ENCODE measurements around the gene PSD2.

PSD2 gene

DNA sequence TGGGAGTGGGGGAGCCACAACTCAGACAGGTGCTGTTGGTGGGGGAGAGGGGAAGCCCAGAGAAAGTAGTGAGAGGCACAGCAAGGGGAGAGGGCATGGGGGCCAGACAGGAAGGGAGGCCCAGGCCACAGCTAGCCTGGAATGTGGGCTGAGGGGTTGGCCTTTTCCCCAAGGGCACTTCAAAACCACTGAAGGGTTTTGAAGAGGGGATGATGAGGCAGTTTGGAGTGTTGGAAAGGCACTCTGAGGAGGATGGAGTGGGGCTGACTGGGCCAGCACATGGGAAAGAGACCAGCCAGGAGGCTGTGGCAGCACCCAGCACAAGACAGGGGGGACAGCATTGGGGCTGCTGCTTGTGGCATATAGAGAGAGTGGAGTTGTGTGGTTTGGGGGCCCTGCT is 3.8 kb downstream of the PSD2 start:
- Histone ChIP-seq H3K4me2 (ENCODE audit: low read length, poor library complexity, severe bottlenecking) (no peak overlapping the region), H4K91ac (ENCODE audit: low read length) (no peak overlapping the region), H2BK15ac (ENCODE audit: low read depth, poor library complexity, severe bottlenecking) (no peak overlapping the region), H3K18ac (ENCODE audit: low read depth in 1 of 2, low read length in 2 of 2) (no peak overlapping the region), H2BK120ac (ENCODE audit: low read depth, low read length) (no peak overlapping the region), H4K8ac (ENCODE audit: low read length) (no peak overlapping the region), H3K23ac (ENCODE audit: low read length in 2 of 2) (no peak overlapping the region), H3K36me3 (ENCODE audit: control insufficient read depth in 1 of 2, insufficient read depth in 2 of 2, low read depth in 1 of 2, low read length in 2 of 2) (no peaks in the 10 kb centered on the region), H2BK12ac (ENCODE audit: low read length in 2 of 2) (no peak overlapping the region), H2AK5ac (ENCODE audit: low read length, severe bottlenecking) (no peak overlapping the region), H3K4ac (ENCODE audit: low read depth in 1 of 2, low read length in 2 of 2) (no peak overlapping the region), H3K4me3 (ENCODE audit: insufficient read depth in 1 of 2, low read depth in 1 of 2, low read length in 2 of 2) (no peak overlapping the region), H3K27ac (ENCODE audit: low read length, poor library complexity, severe bottlenecking) (no peak overlapping the region), H3K14ac (ENCODE audit: low read length in 2 of 2) (peak overlapping the region in 1 of 2 experiments; percentile 63), H3K79me1 (replicated peaks; ENCODE audit: low read length, poor library complexity, severe bottlenecking) (no peaks in the 10 kb centered on the region), H3K4me1 (ENCODE audit: control insufficient read depth, insufficient read depth, low read depth, low read length) (peaks cover 14% of the 10 kb centered on the region), H2BK5ac (ENCODE audit: low read depth, low read length, poor library complexity, severe bottlenecking) (no peak overlapping the region), H3K9me3 (ENCODE audit: control insufficient read depth, low read length) (peaks cover under 1% of the 10 kb centered on the region), H2AFZ (ENCODE audit: low read depth, low read length) (no peak overlapping the region), H3K27me3 (ENCODE audit: control insufficient read depth in 1 of 2, insufficient read depth in 1 of 2, low read length in 2 of 2) (peaks cover 88 to 94% of the 10 kb centered on the region in 2 experiments), H3K9ac (ENCODE audit: low read length) (no peak overlapping the region)
- no peak for DNase-seq

DNA sequence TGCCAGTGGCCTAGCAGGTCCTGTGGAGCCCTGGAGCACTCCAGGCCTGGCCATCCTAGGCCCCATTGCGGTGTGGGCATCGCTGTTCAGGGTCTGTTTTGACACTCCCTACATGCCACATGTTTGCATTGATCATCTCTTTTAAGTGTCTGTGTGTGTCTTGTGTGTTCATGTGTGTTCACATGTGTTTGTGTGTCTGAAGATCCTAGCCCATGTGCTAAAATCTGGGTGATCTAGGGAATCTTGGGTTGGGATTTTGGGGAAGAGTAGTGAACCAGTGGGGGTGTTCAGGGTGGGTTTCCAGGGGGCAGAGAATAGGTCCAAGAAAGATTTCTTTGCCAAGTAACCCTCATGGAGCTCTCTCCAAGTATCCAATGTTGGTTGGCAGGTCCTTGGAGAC is 8.4 kb downstream of the PSD2 start:
- Histone ChIP-seq H2BK15ac (ENCODE audit: low read depth, poor library complexity, severe bottlenecking) (no peak overlapping the region), H2AK5ac (ENCODE audit: low read length, severe bottlenecking) (no peak overlapping the region), H4K91ac (ENCODE audit: low read length) (no peak overlapping the region), H3K14ac (ENCODE audit: low read length in 2 of 2) (no peak overlapping the region), H3K79me1 (replicated peaks; ENCODE audit: low read length, poor library complexity, severe bottlenecking) (no peaks in the 10 kb centered on the region), H3K9me3 (ENCODE audit: control insufficient read depth, low read length) (no peaks in the 10 kb centered on the region), H2BK12ac (ENCODE audit: low read length in 2 of 2) (no peak overlapping the region), H3K23ac (ENCODE audit: low read length in 2 of 2) (no peak overlapping the region), H3K4me3 (ENCODE audit: insufficient read depth in 1 of 2, low read depth in 1 of 2, low read length in 2 of 2) (no peak overlapping the region), H3K27ac (ENCODE audit: low read length, poor library complexity, severe bottlenecking) (no peak overlapping the region), H3K36me3 (ENCODE audit: control insufficient read depth in 1 of 2, insufficient read depth in 2 of 2, low read depth in 1 of 2, low read length in 2 of 2) (no peaks in the 10 kb centered on the region), H2BK5ac (ENCODE audit: low read depth, low read length, poor library complexity, severe bottlenecking) (no peak overlapping the region), H2BK120ac (ENCODE audit: low read depth, low read length) (no peak overlapping the region), H3K27me3 (ENCODE audit: control insufficient read depth in 1 of 2, insufficient read depth in 1 of 2, low read length in 2 of 2) (peaks cover 82 to 98% of the 10 kb centered on the region in 2 experiments), H3K4ac (ENCODE audit: low read depth in 1 of 2, low read length in 2 of 2) (no peak overlapping the region), H4K8ac (ENCODE audit: low read length) (no peak overlapping the region), H3K4me2 (ENCODE audit: low read length, poor library complexity, severe bottlenecking) (no peak overlapping the region), H2AFZ (ENCODE audit: low read depth, low read length) (no peak overlapping the region), H3K4me1 (ENCODE audit: control insufficient read depth, insufficient read depth, low read depth, low read length) (no peaks in the 10 kb centered on the region), H3K9ac (ENCODE audit: low read length) (no peak overlapping the region), H3K18ac (ENCODE audit: low read depth in 1 of 2, low read length in 2 of 2) (no peak overlapping the region)
- 60% methylated on average over 2 of the region's 2 CpGs for whole genome bisulfite sequencing
- no peak for DNase-seq

DNA sequence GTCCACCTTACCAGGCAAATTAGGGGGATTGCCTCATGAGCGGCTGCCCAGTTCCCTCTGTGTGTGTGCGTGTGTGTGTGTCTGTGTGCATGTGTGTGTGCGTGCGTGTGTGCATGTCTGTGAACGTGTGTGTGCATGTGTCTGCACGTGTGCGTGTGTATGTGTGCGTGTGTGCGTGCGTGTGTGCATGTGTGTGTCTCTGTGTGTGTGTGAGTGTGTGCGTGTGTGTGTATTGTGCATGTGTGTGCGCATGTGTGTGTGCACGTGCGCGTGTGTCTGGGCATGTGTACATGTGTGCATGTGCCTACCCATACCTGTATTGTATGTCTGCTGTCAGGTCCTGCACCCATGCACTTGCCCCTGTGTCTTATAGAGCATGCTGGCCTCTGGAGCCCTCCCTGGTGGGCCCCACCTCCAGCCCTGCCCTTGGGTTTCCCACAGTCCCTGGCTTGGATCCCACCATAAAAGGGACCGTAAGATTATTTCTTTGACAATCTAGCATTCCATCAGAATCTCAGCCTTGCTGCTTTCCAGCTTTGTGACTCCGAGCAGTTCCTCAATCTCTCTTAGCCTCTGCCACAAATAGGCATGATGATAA is 9.3 kb downstream of the PSD2 start:
- Histone ChIP-seq H2BK5ac (ENCODE audit: low read depth, low read length, poor library complexity, severe bottlenecking) (no peak overlapping the region), H3K18ac (ENCODE audit: low read depth in 1 of 2, low read length in 2 of 2) (no peak overlapping the region), H2AFZ (ENCODE audit: low read depth, low read length) (no peak overlapping the region), H3K14ac (ENCODE audit: low read length in 2 of 2) (peak overlapping the region in 1 of 2 experiments; percentile 37), H3K27me3 (ENCODE audit: control insufficient read depth in 1 of 2, insufficient read depth in 1 of 2, low read length in 2 of 2) (peaks cover 81 to 98% of the 10 kb centered on the region in 2 experiments), H3K4me3 (ENCODE audit: insufficient read depth in 1 of 2, low read depth in 1 of 2, low read length in 2 of 2) (no peak overlapping the region), H3K9ac (ENCODE audit: low read length) (no peak overlapping the region), H3K27ac (ENCODE audit: low read length, poor library complexity, severe bottlenecking) (no peak overlapping the region), H3K4me2 (ENCODE audit: low read length, poor library complexity, severe bottlenecking) (no peak overlapping the region), H3K36me3 (ENCODE audit: control insufficient read depth in 1 of 2, insufficient read depth in 2 of 2, low read depth in 1 of 2, low read length in 2 of 2) (no peaks in the 10 kb centered on the region), H4K8ac (ENCODE audit: low read length) (no peak overlapping the region), H4K91ac (ENCODE audit: low read length) (peak overlapping the region; percentile 54), H3K4ac (ENCODE audit: low read depth in 1 of 2, low read length in 2 of 2) (no peak overlapping the region), H3K4me1 (ENCODE audit: control insufficient read depth, insufficient read depth, low read depth, low read length) (no peaks in the 10 kb centered on the region), H3K79me1 (replicated peaks; ENCODE audit: low read length, poor library complexity, severe bottlenecking) (no peaks in the 10 kb centered on the region), H2BK12ac (ENCODE audit: low read length in 2 of 2) (no peak overlapping the region), H2BK120ac (ENCODE audit: low read depth, low read length) (no peak overlapping the region), H2AK5ac (ENCODE audit: low read length, severe bottlenecking) (no peak overlapping the region), H3K23ac (ENCODE audit: low read length in 2 of 2) (no peak overlapping the region), H3K9me3 (ENCODE audit: control insufficient read depth, low read length) (no peaks in the 10 kb centered on the region), H2BK15ac (ENCODE audit: low read depth, poor library complexity, severe bottlenecking) (no peak overlapping the region)
- DNase-seq: no peak
- 93% methylated on average over 17 of the region's 17 CpGs for WGBS

DNA sequence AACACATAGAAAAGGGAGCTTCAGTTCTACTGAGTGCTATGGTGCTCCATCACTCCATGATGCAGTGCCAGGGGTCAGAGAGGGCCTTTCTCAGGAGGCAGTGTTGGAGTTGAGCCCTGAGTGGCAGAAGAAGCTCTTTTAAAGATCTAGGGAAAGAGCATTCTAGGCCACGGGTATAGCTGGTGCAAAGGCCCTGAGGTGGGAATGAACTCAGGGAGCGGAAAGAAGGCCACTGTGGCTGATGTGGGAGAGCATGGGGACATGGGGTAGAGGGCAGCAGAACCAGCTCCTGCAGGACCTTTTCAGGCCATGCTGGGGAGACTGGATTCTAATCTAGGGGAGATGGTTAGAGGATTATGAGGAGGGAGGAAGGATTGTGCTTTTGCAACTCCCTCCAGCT is 9.9 kb downstream of the PSD2 start:
- no peak overlapping the region for H4K8ac ChIP-seq (ENCODE audit: low read length)
- no peak overlapping the region for H3K14ac ChIP-seq (ENCODE audit: low read length in 2 of 2)
- no peaks in the 10 kb centered on the region for H3K4me1 ChIP-seq (ENCODE audit: control insufficient read depth, insufficient read depth, low read depth, low read length)
- peaks cover 81 to 98% of the 10 kb centered on the region in 2 experiments for H3K27me3 ChIP-seq (ENCODE audit: control insufficient read depth in 1 of 2, insufficient read depth in 1 of 2, low read length in 2 of 2)
- H4K91ac ChIP-seq (ENCODE audit: low read length): no peak overlapping the region
- 85% methylated on average over 2 of the region's 2 CpGs for WGBS
- no peak overlapping the region for H2BK12ac ChIP-seq (ENCODE audit: low read length in 2 of 2)
- no peak overlapping the region for H3K9ac ChIP-seq (ENCODE audit: low read length)
- H3K4me2 ChIP-seq (ENCODE audit: low read length, poor library complexity, severe bottlenecking): no peak overlapping the region
- no peak for DNase-seq
- no peak overlapping the region for H2BK5ac ChIP-seq (ENCODE audit: low read depth, low read length, poor library complexity, severe bottlenecking)
- no peak overlapping the region for H2BK15ac ChIP-seq (ENCODE audit: low read depth, poor library complexity, severe bottlenecking)
- H3K36me3 ChIP-seq (ENCODE audit: control insufficient read depth in 1 of 2, insufficient read depth in 2 of 2, low read depth in 1 of 2, low read length in 2 of 2): no peaks in the 10 kb centered on the region
- no peak overlapping the region for H3K23ac ChIP-seq (ENCODE audit: low read length in 2 of 2)
- no peak overlapping the region for H3K4ac ChIP-seq (ENCODE audit: low read depth in 1 of 2, low read length in 2 of 2)
- H2AK5ac ChIP-seq (ENCODE audit: low read length, severe bottlenecking): no peak overlapping the region
- no peak overlapping the region for H3K27ac ChIP-seq (ENCODE audit: low read length, poor library complexity, severe bottlenecking)
- no peak overlapping the region for H2BK120ac ChIP-seq (ENCODE audit: low read depth, low read length)
- no peak overlapping the region for H2AFZ ChIP-seq (ENCODE audit: low read depth, low read length)
- H3K18ac ChIP-seq (ENCODE audit: low read depth in 1 of 2, low read length in 2 of 2): no peak overlapping the region
- H3K79me1 ChIP-seq (replicated peaks; ENCODE audit: low read length, poor library complexity, severe bottlenecking): no peaks in the 10 kb centered on the region
- no peak overlapping the region for H3K4me3 ChIP-seq (ENCODE audit: insufficient read depth in 1 of 2, low read depth in 1 of 2, low read length in 2 of 2)
- H3K9me3 ChIP-seq (ENCODE audit: control insufficient read depth, low read length): no peaks in the 10 kb centered on the region
